ENCODE measurements around the gene NSUN7.
"Not testable (repeated sequence)": the region's sequence is repeated elsewhere in the genome, so short reads cannot be mapped to it uniquely, and the experiment has no call there.

NSUN7 gene

DNA sequence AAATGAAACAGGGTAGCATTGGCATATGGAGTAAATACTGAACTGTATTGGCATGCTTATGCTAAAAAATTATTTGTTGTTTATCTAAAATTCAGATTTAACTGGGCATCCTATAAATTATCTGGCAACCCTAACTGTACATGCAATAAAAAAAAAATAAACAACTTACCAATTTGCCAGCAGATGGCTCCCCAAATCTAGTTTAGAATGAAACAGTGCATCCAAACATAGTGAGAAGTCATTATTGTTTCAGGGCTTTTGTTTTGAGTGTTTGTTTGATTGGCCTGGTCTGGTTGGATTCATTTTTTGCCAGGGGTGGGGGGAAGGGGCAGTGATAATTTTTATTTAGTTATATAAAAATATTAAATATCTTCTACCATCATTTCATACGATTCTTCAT lies 12.8 kb upstream of the NSUN7 start:
- DNase-seq, result no peak

- no peak for DNase-seq
Measured at GRCh38 chr4:40737879-40738278, 11.9 kb upstream of the NSUN7 start.

GRCh38 chr4:40739347-40739746 lies 10.4 kb upstream of the NSUN7 start:
- no peak for DNase-seq

DNA sequence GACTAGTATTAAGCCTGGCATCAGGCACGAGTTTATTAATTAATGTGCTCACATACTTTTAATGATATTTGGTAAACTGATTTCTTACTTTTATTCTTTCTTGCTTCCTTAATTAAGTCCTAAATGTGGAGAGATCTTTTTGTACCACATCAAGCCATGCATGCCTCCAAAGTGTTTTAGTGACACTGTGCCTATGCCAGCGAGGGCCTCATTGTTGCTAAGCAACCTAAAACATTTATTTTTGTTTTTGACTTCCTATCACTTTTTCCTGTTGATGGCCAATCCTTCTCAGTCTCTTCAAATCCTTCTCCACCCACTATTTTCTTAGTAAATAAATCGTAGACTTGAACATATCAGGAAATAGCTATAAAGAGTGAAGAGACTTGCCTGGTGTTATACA lies 5.5 kb upstream of the NSUN7 start:
- no peak for DNase-seq

DNA sequence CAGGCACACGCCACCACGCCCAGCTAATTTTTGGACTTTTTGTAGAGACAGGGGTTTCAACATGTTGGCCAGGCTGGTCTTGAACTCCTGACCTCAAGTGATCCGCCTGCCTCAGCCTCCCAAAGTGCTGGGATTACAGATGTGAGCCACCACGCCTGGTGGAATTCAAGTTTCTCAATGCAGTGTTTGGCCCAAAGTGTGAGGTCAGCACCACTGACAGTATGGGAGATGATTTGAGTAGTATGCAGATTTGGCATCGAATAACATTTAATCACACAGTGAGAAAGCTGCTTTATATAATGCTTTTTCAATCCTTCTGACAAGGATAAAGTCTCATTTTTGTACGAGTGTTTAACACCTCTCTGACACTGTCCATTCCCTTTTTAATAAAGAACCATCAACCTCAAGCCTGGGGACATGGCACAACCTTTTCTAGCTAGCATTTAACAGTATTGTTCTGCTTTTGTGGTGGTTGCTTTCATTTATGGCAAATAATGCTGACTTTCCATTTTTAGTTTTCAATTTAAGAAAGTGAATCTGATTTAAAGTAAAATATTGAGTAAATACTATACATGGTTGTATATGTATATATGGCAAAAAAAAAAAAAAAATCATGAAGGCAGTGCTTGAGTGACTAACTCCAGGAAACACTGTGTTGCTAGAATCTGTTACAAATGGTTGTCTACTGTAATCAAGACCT lies 4.3 kb upstream of the NSUN7 start:
- no peak for DNase-seq

DNA sequence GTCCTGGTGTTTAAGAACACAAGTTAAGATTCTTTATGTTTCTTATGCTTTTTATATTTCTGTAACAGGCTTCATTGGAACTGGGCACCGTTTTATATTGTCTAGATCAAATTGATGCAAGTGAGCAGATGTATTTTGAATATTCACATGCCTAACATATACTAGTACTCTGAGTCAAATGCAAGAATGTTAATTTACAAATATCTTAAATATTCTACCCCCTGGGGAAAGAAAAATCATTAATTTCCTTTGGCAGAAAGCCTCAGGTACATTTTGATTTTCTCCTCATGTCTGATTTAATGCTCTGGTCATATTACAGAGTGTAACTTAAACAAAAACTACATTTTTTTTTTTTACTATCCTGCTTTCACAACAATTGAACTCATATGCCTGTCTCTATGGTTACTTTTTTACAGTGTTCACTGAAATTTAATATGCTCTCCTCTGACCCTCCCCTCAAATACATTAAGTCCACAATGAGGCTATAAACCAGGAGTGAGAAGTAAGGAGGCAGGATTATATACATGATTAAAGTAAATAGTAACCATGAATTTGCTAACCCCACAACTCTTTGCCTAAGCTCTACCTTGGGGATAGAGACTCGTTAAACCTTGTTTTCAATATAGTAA lies 2.4 kb upstream of the NSUN7 start:
- DNase-seq, result no peak

DNA sequence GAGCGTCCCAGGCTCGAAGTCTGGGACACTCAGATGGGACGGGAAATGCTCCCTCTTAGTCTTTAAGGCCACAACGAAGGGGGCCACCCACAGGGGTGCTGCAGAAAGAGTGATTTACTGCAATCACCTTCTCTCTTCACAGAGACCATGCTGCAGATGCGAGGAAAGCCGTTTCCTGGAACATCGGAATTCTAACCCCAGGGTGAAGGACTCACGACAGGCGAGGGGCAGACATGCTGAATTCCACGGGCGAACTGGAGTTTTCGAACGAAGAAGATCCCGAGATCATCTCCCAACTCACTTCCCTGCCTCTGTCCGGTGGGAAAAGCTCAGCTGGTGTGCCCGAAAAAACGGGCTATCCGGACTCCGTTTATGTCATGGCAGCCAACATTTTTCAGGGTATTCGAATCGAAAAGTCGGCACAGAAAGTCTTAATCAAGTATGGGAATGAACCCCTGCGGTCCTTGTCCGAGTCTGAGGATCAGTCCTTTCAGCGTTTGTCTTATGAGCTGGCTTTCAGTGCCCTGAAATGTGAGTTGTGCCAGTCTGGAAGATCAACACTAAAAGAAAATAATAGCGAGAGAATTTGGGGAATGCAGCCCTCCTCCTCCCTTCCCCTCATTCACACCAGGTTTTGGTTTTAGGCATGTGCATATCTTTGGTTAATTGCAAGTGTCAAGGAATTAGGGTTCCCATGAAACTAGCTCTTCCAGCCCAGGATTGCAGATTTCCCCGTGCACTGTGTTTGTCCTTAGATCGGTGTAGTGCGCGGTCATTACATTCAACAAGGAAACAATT lies 905 bp downstream of the NSUN7 start:
- no peak for DNase-seq

DNA sequence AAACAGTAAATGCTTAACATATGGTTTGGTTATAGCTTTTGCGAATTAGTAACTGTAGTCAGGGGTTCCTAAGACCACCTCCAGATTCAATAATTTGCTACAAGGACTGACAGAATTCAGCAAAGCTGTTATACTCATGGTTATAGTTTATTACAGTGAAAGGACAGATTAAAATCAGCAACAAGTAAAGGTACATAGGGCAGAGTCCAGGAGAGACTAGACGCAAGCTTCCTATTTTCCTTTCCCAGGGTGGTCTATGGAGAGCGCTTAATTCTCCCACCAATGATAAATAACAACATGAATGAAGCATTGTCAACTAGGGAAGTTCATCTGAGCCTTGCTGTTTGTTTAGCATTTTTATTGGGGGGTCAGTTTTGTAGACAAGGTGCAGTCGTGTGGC lies 5.9 kb downstream of the NSUN7 start:
- no peak for DNase-seq

GRCh38 chr4:40763228-40763716 lies 13.5 kb downstream of the NSUN7 start:
- no peak for DNase-seq

GRCh38 chr4:40769266-40769665 lies 19.5 kb downstream of the NSUN7 start:
- no peak for DNase-seq

GRCh38 chr4:40778090-40778489 lies 28.3 kb downstream of the NSUN7 start:
- no peak for DNase-seq

- DNase-seq, result no peak
Measured at GRCh38 chr4:40782876-40783275, 33.1 kb downstream of the NSUN7 start.

DNA sequence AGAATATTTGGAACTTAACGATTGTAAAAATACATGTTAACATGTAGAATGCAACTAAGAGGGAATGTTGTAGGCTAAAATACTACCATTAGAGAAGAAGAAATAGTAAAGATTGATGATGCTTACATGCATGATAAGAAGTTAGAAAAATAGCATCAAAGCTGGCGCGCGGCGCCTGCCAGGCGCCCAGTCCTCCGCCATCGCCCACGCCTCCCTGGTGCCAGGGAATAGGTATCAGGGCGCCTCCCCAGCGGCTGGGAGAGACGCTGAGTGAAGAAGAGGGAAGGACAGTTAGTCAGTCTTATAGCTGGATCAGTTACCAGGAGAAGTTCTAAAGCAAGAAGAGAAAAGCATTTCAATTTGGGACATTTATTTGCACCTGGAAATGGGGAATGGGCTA lies 36.0 kb downstream of the NSUN7 start:
- no peak for DNase-seq

GRCh38 chr4:40788331-40788730 lies 38.6 kb downstream of the NSUN7 start:
- DNase-seq, result no peak

GRCh38 chr4:40789031-40789430 lies 39.3 kb downstream of the NSUN7 start:
- no peak for DNase-seq

DNA sequence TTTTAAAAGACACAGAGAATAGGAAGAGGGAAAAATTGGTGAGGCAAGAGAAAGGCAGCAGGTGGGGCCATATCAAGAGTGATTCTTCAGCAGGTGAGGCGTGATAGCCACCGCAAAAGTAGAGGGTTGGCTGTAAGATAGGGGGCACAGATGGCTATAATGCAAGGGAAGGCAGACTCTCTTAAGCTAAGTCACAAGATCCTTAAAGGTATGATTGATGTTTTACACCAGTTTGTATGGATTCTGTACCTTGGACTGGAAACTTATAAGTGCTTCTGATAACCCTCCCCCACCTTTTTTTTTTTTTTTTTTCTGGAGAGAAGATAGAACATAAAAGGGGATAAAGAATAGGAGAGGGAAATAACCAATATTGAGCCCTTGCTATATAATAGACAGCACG lies 40.0 kb downstream of the NSUN7 start:
- no peak for DNase-seq

DNA sequence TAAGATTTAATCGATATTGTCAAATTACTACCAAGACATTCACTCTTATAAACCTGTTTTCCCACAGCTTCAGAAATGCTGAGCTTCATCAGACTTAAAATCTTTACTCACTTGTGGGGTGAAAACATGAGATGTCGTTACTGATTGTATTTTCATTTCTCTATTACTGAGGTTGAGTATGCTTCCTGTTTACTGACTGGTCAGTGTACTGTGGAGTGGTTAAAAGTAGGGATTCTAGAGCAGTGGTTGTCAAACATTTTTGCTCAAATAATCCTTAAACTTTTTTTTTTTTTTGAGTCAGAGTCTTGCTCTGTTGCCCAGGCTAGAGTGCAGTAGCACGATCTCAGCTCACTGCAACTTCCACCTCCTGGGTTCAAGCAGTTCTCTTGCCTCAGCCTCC lies 50.3 kb downstream of the NSUN7 start:
- no peak for DNase-seq

DNA sequence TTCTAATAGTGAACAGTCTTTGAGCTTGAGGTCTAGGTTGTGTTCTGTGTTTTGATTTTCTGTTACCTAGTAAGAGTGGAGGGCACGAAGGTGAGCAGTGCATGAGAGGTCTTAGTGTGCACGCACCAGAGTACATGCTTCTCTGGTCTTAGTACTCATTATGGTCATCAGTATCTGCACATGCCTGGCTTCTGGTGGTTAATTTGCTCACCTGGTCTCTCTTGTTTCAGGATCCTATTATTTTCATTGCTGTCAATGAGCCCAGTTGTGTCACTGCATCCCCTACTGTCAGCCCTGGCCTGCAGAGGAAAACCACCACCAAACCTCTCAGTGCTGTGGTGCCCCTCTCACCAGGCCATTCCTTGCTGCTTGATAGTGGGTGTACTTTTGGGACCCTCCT lies 54.8 kb downstream of the NSUN7 start:
- DNase-seq, result no peak

DNA sequence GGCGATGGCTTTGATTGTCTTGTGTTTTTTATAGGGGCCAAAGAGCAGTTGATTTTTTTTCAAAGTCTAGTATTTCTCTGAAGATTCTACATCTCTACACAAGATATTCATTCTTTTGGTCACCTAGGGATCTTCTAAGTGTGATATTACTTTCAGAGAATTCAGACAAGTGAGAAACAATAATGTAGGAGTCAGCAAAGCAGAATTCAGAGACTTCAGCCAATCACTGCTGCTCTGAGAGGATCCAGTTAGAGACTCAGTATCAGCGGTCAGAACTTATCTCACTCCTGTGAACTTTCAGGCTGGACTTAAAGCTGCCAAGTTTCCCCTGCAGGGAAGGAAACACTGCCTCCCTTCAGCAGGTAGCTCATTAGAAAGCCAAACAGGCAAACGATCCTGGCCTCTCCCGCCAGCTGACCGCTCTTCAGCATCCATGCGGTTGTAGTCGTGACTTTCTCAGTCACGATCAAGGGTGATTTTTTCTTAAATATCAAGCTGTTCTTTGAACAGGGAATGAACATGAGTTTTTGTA lies 59.2 kb downstream of the NSUN7 start:
- no peak for DNase-seq

GRCh38 chr4:40811956-40812355 lies 62.2 kb downstream of the NSUN7 start:
- no peak for DNase-seq

GRCh38 chr4:40812386-40812785 lies 62.6 kb downstream of the NSUN7 start:
- no peak for DNase-seq

DNA sequence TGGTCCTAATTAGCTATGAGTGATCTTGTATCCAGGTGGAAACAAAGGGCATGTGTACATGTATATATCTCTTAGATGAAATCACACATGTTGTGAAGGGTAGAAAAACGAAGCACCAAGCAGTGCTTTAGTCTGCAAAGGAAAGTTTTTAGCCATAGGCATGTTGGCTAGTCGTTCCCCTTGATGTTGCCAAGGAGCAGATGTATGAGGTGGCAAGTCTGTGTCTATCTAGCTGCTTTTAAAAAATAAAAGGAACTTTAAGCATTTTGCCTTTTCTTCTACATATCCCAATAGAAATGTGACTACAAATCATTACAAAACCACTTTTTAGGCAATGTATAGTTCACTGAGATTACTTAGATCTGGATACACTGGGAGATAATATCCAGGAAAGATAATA lies 63.1 kb downstream of the NSUN7 start:
- DNase-seq, result no peak

GRCh38 chr4:40817157-40817556 lies 67.4 kb downstream of the NSUN7 start:
- DNase-seq, result not testable (repeated sequence)

- DNase-seq, result no peak
Measured at GRCh38 chr4:40820101-40820500, 70.3 kb downstream of the NSUN7 start.
